HEK293T (cell line): ENCODE measurements around the gene NACC2.

ENCODE experiments used
- BHLHE40 ChIP-seq: fragments of 450-650 bp; IDR thresholded peaks from 2 replicates; pipeline ENCODE4 v1.6.1; 2016; ENCODE audit warnings: mild to moderate bottlenecking, moderate library complexity, borderline replicate concordance
- CTBP1 ChIP-seq: fragments of 450-650 bp; IDR thresholded peaks from 2 replicates; pipeline ENCODE4 v1.6.1; 2016; ENCODE audit warnings: borderline replicate concordance
- FOXA1 ChIP-seq: fragments of 450-650 bp; IDR thresholded peaks from 2 replicates; pipeline ENCODE4 v1.6.1; 2016; ENCODE audit warnings: mild to moderate bottlenecking
- FOXK2 ChIP-seq: fragments of 450-650 bp; IDR thresholded peaks from 2 replicates; pipeline ENCODE4 v1.6.1; 2016; ENCODE audit warnings: mild to moderate bottlenecking
- HDGF ChIP-seq: fragments of 450-650 bp; IDR thresholded peaks from 2 replicates; pipeline ENCODE4 v1.6.1; 2017; ENCODE audit warnings: antibody characterized with exemption, borderline replicate concordance
- LEF1 ChIP-seq: fragments of 450-650 bp; IDR thresholded peaks from 2 replicates; pipeline ENCODE4 v1.6.1; 2017; ENCODE audit warnings: mild to moderate bottlenecking, borderline replicate concordance
- NFRKB ChIP-seq: fragments of 450-650 bp; IDR thresholded peaks from 2 replicates; pipeline ENCODE4 v1.6.1; 2016; ENCODE audit warnings: mild to moderate bottlenecking, moderate library complexity
- SP1 ChIP-seq: fragments of 450-650 bp; IDR thresholded peaks from 2 replicates; pipeline ENCODE4 v1.6.1; 2017
- SUZ12 ChIP-seq: fragments of 450-650 bp; IDR thresholded peaks from 2 replicates; pipeline ENCODE4 v1.6.1; 2016; ENCODE audit warnings: mild to moderate bottlenecking
- TARDBP ChIP-seq: fragments of 450-650 bp; IDR thresholded peaks from 2 replicates; pipeline ENCODE4 v1.6.1; 2016
- ZNF384 ChIP-seq: fragments of 450-650 bp; IDR thresholded peaks from 2 replicates; pipeline ENCODE4 v1.6.1; 2016
- TF ChIP-seq, protein P1 (sequence below): fragments of 450-650 bp; IDR thresholded peaks from 2 replicates; pipeline ENCODE4 v1.6.1; 2016

DNA sequence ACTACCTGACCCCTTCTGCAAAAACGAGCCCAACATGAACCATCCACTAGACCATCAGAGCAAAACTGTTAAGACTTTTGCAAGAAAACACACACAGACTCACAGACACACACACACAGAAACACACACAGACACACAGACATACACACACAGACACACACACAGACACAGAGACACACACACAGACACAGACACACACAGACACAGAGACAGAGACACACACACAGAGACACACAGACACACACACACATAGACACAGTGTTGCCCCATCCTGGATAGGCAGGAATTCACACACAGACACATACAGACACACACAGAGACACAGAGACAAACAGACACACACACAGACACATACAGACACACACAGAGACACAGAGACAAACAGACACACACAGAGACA is 52.5 kb downstream of the NACC2 start:
- TF ChIP-seq SP1: no peak
- no peak for TF ChIP-seq TARDBP
- no peak for TF ChIP-seq ZNF384
- no peak for TF ChIP-seq NFRKB
- TF ChIP-seq FOXA1: no peak
- TF ChIP-seq LEF1: no peak
- no peak for TF ChIP-seq BHLHE40
- TF ChIP-seq, protein P1, sequence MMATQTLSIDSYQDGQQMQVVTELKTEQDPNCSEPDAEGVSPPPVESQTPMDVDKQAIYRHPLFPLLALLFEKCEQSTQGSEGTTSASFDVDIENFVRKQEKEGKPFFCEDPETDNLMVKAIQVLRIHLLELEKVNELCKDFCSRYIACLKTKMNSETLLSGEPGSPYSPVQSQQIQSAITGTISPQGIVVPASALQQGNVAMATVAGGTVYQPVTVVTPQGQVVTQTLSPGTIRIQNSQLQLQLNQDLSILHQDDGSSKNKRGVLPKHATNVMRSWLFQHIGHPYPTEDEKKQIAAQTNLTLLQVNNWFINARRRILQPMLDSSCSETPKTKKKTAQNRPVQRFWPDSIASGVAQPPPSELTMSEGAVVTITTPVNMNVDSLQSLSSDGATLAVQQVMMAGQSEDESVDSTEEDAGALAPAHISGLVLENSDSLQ: no peak
- TF ChIP-seq FOXK2: no peak
- no peak for TF ChIP-seq HDGF
- no peak for TF ChIP-seq CTBP1
- TF ChIP-seq SUZ12: no peak
